Right lobe of liver (tissue), 6 donors: ENCODE measurements around the gene PGS1. TPM values are rescaled to one million over a fixed set of nuclear protein-coding genes. Genes with fewer than 3 reads are reported as not detected.

Experiments used
- ATAC-seq, 4 donors: fragments of 200-7000 bp; cut with Tn5 transposase; one replicate each; pipeline ENCODE4 v1.9.1; 2020; ENCODE audit warnings: mild to moderate bottlenecking in 4 of 4, moderate library complexity in 4 of 4
- DNase-seq, 3 donors: peaks; one replicate each; pipeline ENCODE4 v3.0.0-alpha.2; 2020
- H3K27ac ChIP-seq, 3 donors: fragments of 200-600 bp; one replicate each; pipeline ENCODE4 v1.8.0; 2022
- H3K27me3 ChIP-seq, 2 donors: fragments of 200-600 bp; one replicate each; pipeline ENCODE4 v1.8.0; 2022
- H3K36me3 ChIP-seq, 4 donors: fragments of 200-600 bp; sonication (generic) in 1 of 4; one replicate each; pipeline versions ENCODE4 v1.5.1 to v1.8.0; 2017 to 2022; ENCODE audit warnings: control low read depth in 1 of 4
- H3K4me1 ChIP-seq, 4 donors: fragments of 200-600 bp; sonication (generic) in 1 of 4; one replicate each; pipeline versions ENCODE4 v1.5.1 to v1.8.0; 2017 to 2022; ENCODE audit warnings: control low read depth in 1 of 4
- H3K4me3 ChIP-seq, 3 donors: fragments of 200-600 bp; one replicate each; pipeline ENCODE4 v1.8.0; 2022
- H3K9me3 ChIP-seq, 4 donors: fragments of 200-600 bp; sonication (generic) in 1 of 4; one replicate each; pipeline versions ENCODE4 v1.5.1 to v1.8.0; 2017 to 2022; ENCODE audit warnings: control low read depth in 1 of 4
- POLR2A ChIP-seq: fragments of 450-650 bp; IDR thresholded peaks from one replicate; pipeline ENCODE4 v1.6.1; 2017; ENCODE audit warnings: antibody characterized with exemption, mild to moderate bottlenecking
- WGBS: methylation state at CpG from one replicate; pipeline ENCODE4 v1.1.6; 2018; ENCODE audit warnings: low coverage, low lambda C conversion rate; ENCODE audit not compliant: insufficient coverage; ENCODE audit errors: missing lambda C conversion rate; 5-methylcytosine and 5-hydroxymethylcytosine counted together
- intact Hi-C, 2 donors: fragments of 100-400 bp; cut with DNase I; formaldehyde crosslinking; loops; one replicate each; pipeline versions ENCODE4 v1.11.2 to v1.14.1; 2022
- small RNA-seq, 2 experiments: library from RNA; depleted of rRNA; stranded (forward); fragments of <200 nt; gene quantifications; one replicate each; pipeline ENCODE3, GENCODE V24; 2016
- total RNA-seq, 6 experiments: library from RNA; depleted of rRNA in 2 of 6; stranded (reverse); fragments of >200 nt in 2 of 6; fragmentation: NEBNext Ultra II Directional in 3 of 6; extraction: Animal tissue kit (Norgen Biotek cat#: 25700) in 3 of 6; gene quantifications; one replicate each; pipeline versions ENCODE4 v1.1.0 to v1.2.4, GENCODE V29; 2016 to 2023
- TF ChIP-seq, protein P1 (sequence below), 4 donors: fragments of 200-600 bp in 3 of 4; fragments of 450-650 bp in 1 of 4; IDR thresholded peaks; one replicate each; pipeline versions ENCODE4 v1.5.1 to v1.8.0; 2016 to 2022; ENCODE audit warnings: antibody characterized with exemption in 4 of 4, mild to moderate bottlenecking in 2 of 4
- donor health status: DM: no; HTN: yes; CAD: no.
- donor health status: DM: no; HTN: no; CAD: no.
- donor health status: DM: no; HTN: no; CAD: no.
- donor health status: DM: no; HTN: yes; CAD: no.
- donor health status: DM: no; HTN: yes; CAD: no.

PGS1 gene
- total RNA-seq, 6 experiments from 2014 or later: 8.8 to 17.5 (median 13.4) TPM

DNA sequence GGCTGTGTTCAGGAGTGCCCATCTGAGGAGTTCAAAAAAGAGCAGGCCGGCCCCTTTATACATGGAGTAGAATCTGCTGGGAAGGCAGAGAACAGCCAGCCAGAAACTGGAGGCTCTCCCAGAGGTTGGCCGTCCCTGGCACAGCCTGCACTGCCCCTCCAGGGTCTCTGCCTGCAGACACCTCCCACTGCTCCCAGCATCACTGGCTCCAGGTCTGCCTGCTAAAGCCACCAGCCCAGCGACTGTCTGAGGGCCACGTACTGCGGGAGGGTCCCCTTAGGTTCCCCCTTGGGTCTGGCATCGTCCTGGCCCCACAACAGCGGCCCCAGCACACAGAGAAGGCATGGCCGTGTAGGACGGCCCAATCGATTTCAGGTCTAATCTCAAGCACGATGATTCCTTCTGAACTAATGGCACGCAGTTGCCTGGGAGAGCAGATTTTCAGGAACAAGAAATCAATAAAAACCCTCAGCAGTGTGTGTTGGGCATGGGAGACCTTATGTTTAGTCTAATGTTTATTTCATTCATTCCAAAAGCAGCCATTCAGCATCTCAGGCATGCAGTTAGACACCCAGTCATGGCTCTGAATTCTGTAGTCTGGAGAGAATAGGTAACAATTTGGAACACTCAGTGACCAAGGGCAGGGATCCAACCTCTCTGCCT is 95.6 kb downstream of the PGS1 start:
- Histone ChIP-seq H3K27me3 (no peaks in the 10 kb centered on the region), H3K36me3 (no peaks in the 10 kb centered on the region), H3K9me3 (no peaks in the 10 kb centered on the region), H3K4me3 (no peak overlapping the region), H3K27ac (no peak overlapping the region), H3K4me1 (peaks cover 0 to 2% (median 0%) of the 10 kb centered on the region in 4 donors)
- intact Hi-C loops: no loop called here
- WGBS: 40% methylated on average over 2 of the region's 12 CpGs
- DNase-seq: no peak
- TF ChIP-seq POLR2A: no peak
- TF ChIP-seq, protein P1, sequence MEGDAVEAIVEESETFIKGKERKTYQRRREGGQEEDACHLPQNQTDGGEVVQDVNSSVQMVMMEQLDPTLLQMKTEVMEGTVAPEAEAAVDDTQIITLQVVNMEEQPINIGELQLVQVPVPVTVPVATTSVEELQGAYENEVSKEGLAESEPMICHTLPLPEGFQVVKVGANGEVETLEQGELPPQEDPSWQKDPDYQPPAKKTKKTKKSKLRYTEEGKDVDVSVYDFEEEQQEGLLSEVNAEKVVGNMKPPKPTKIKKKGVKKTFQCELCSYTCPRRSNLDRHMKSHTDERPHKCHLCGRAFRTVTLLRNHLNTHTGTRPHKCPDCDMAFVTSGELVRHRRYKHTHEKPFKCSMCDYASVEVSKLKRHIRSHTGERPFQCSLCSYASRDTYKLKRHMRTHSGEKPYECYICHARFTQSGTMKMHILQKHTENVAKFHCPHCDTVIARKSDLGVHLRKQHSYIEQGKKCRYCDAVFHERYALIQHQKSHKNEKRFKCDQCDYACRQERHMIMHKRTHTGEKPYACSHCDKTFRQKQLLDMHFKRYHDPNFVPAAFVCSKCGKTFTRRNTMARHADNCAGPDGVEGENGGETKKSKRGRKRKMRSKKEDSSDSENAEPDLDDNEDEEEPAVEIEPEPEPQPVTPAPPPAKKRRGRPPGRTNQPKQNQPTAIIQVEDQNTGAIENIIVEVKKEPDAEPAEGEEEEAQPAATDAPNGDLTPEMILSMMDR (IDR thresholded peaks at IDR 0.05): no peak
- no peak for ATAC-seq

Small RNAs within 50 kb of the gene (small RNA-seq; reads per million reads assigned to genes)
- gene RF00415 (0 reads per million in 2 experiments), gene RN7SL236P (0 reads per million in 2 experiments)

Other genes starting within 250 kb of the PGS1 start
- 10 to 100 TPM; 10.9 to 24.7 (median 15.7) TPM for gene TMC6, start 249.9 kb upstream of the PGS1 start, total RNA-seq
- 1 to 10 TPM; 2.4 to 7.2 (median 4.8) TPM for gene TMC8, start 247.9 kb upstream of the PGS1 start, total RNA-seq
- not detected for gene C17orf99, start 232.3 kb upstream of the PGS1 start, total RNA-seq
- 10 to 100 TPM; 43.3 to 55.8 (median 50.4) TPM for gene SYNGR2, start 210.1 kb upstream of the PGS1 start, total RNA-seq
- gene TK1, start 191.6 kb upstream of the PGS1 start, total RNA-seq: 1 to 10 TPM; 2.1 to 8.3 (median 4.7) TPM
- 100 to 1,000 TPM in 5 of 6 experiments, 10 to 100 TPM in 1; 96.6 to 156 (median 142) TPM for gene AFMID, start 191.3 kb upstream of the PGS1 start, total RNA-seq
- gene BIRC5, start 164.4 kb upstream of the PGS1 start, total RNA-seq: 1 to 10 TPM in 4 of 6 experiments, under 1 TPM in 2; 0.57 to 2.0 (median 1.4) TPM
- not detected for gene TMEM235, start 147.0 kb upstream of the PGS1 start, total RNA-seq
- gene SOCS3, start 18.6 kb upstream of the PGS1 start, total RNA-seq: 10 to 100 TPM in 4 of 6 experiments, 1 to 10 TPM in 2; 1.2 to 87.3 (median 24.1) TPM
- gene DNAH17, start 198.7 kb downstream of the PGS1 start, total RNA-seq: under 1 TPM in 1 of 6 experiments, not detected in 5; 0.04 TPM